HepG2 (cell line): ENCODE measurements around the gene MYD88. TPM values are rescaled to one million over a fixed set of nuclear protein-coding genes. Genes with fewer than 3 reads are reported as not detected.

ENCODE experiments used
- ELF4 ChIP-seq: sonication (generic); formaldehyde crosslinking; IDR thresholded peaks from 2 replicates; pipeline ENCODE4 v1.5.0; 2020; ENCODE audit warnings: missing genetic modification reagents, mild to moderate bottlenecking, moderate library complexity, borderline replicate concordance
- FOXC1 ChIP-seq: sonication (generic); formaldehyde crosslinking; IDR thresholded peaks from 2 replicates; pipeline ENCODE4 v1.8.0; 2022; ENCODE audit warnings: mild to moderate bottlenecking, missing genetic modification reagents, borderline replicate concordance
- HMGA1 ChIP-seq: sonication (generic); formaldehyde crosslinking; conservative IDR thresholded peaks from 2 replicates; pipeline ENCODE4 v1.4.0; 2020; ENCODE audit warnings: missing genetic modification reagents
- IKZF4 ChIP-seq: sonication (generic); formaldehyde crosslinking; IDR thresholded peaks from 2 replicates; pipeline ENCODE4 v1.5.1; 2020; ENCODE audit warnings: borderline replicate concordance, mild to moderate bottlenecking, low read depth, missing genetic modification reagents; ENCODE audit errors: not compliant biosample characterization
- MEF2D ChIP-seq: sonication (generic); formaldehyde crosslinking; IDR thresholded peaks from 2 replicates; pipeline ENCODE4 v1.5.1; 2020; ENCODE audit warnings: mild to moderate bottlenecking, missing genetic modification reagents
- PITX1 ChIP-seq: sonication (generic); formaldehyde crosslinking; IDR thresholded peaks from 2 replicates; pipeline ENCODE4 v1.5.1; 2020; ENCODE audit warnings: mild to moderate bottlenecking, missing genetic modification reagents
- RBM22 ChIP-seq: fragments of 200-400 bp; formaldehyde crosslinking; optimal IDR thresholded peaks from 2 replicates; pipeline ENCODE3; 2017; ENCODE audit warnings: mild to moderate bottlenecking, low read length, moderate library complexity
- SATB2 ChIP-seq: sonication (generic); formaldehyde crosslinking; IDR thresholded peaks from 2 replicates; pipeline ENCODE4 v1.5.0; 2020; ENCODE audit warnings: missing genetic modification reagents
- SMAD3 ChIP-seq: sonication (generic); formaldehyde crosslinking; IDR thresholded peaks from 2 replicates; pipeline ENCODE4 v1.4.0; 2020; ENCODE audit warnings: missing genetic modification reagents
- TOE1 ChIP-seq: sonication (generic); formaldehyde crosslinking; IDR thresholded peaks from 2 replicates; pipeline ENCODE4 v1.4.0; 2020; ENCODE audit warnings: mild to moderate bottlenecking, missing genetic modification reagents
- ZFP1 ChIP-seq: IDR thresholded peaks from 2 replicates; pipeline ENCODE4 v1.6.1; 2016
- ZKSCAN5 ChIP-seq: sonication (generic); formaldehyde crosslinking; IDR thresholded peaks from 2 replicates; pipeline ENCODE4 v1.5.1; 2020; ENCODE audit warnings: mild to moderate bottlenecking, missing genetic modification reagents
- ZNF224 ChIP-seq: sonication (generic); formaldehyde crosslinking; IDR thresholded peaks from 2 replicates; pipeline ENCODE4 v1.5.0; 2020; ENCODE audit warnings: mild to moderate bottlenecking, missing genetic modification reagents
- ZNF3 ChIP-seq: IDR thresholded peaks from 2 replicates; pipeline ENCODE4 v1.7.0; 2017; ENCODE audit warnings: inconsistent platforms
- ZNF441 ChIP-seq: sonication (generic); formaldehyde crosslinking; IDR thresholded peaks from 2 replicates; pipeline ENCODE4 v1.7.0; 2021; ENCODE audit warnings: missing genetic modification reagents, borderline replicate concordance
- ZNF766 ChIP-seq: sonication (generic); formaldehyde crosslinking; IDR thresholded peaks from 2 replicates; pipeline ENCODE4 v1.5.0; 2020; ENCODE audit warnings: missing genetic modification reagents, borderline replicate concordance
- ZNF768 ChIP-seq: sonication (generic); formaldehyde crosslinking; IDR thresholded peaks from 2 replicates; pipeline ENCODE4 v1.4.0; 2020; ENCODE audit warnings: missing genetic modification reagents
- polyA plus RNA-seq, 8 experiments: library from polyadenylated mRNA; depleted of rRNA in 3 of 8; stranded (reverse) in 7 of 8; unstranded in 1 of 8; fragments of >200 nt; fragmentation: Illumina TruSeq in 4 of 8; extraction: Trizol in 4 of 8; gene quantifications; 2 replicates each; pipeline versions ENCODE4 v1.2.1 to v1.2.3, GENCODE V29; 2011 to 2016; ENCODE audit warnings: low read depth in 4 of 8, missing spikeins in 1 of 8, mixed read lengths in 1 of 8; ENCODE audit not compliant: insufficient read depth in 1 of 8
- total RNA-seq, 5 experiments: library from RNA; depleted of rRNA; stranded (reverse); fragments of >200 nt; fragmentation: Illumina TruSeq; extraction: Trizol; gene quantifications; 2 replicates each; pipeline ENCODE4 v1.2.3, GENCODE V29; 2016; ENCODE audit warnings: low read depth in 1 of 5
- TF ChIP-seq, protein P1 (sequence below): sonication (generic); formaldehyde crosslinking; IDR thresholded peaks from 2 replicates; pipeline ENCODE4 v1.5.0; 2020; ENCODE audit warnings: mild to moderate bottlenecking, missing genetic modification reagents, borderline replicate concordance
- TF ChIP-seq, protein P2 (sequence below): IDR thresholded peaks from 2 replicates; pipeline ENCODE4 v1.6.1; 2016; ENCODE audit warnings: missing compliant biosample characterization, missing genetic modification reagents, borderline replicate concordance
- TF ChIP-seq, protein P3 (sequence below): sonication (generic); formaldehyde crosslinking; IDR thresholded peaks from 2 replicates; pipeline ENCODE4 v1.5.1; 2020; ENCODE audit warnings: mild to moderate bottlenecking, missing genetic modification reagents, moderate library complexity

Gene MYD88
- total and polyA plus RNA-seq, 2 of the 13 experiments (the other 11 are each of a cell fraction or from before 2014, with no cell fraction given) = 7.6 to 32.7 TPM

DNA sequence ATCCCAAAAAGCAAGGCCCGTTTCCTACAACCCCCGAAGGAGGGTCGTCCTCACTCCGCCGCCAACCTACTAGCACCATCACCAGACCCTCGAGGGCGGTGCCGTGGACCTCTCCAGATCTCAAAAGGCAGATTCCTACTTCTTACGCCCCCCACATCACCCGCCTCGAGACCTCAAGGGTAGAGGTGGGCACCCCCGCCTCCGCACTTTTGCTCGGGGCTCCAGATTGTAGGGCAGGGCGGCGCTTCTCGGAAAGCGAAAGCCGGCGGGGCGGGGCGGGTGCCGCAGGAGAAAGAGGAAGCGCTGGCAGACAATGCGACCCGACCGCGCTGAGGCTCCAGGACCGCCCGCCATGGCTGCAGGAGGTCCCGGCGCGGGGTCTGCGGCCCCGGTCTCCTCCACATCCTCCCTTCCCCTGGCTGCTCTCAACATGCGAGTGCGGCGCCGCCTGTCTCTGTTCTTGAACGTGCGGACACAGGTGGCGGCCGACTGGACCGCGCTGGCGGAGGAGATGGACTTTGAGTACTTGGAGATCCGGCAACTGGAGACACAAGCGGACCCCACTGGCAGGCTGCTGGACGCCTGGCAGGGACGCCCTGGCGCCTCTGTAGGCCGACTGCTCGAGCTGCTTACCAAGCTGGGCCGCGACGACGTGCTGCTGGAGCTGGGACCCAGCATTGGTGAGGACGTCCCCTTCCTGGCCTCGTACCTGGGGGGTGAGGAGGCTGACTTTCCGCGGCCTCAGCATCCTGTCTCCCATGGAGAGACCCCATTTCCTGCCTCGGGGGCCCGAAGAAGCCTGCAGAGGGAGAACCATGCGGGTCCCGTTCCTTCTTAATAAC is at the start of gene MYD88 (continued):
- TF ChIP-seq, protein P1, sequence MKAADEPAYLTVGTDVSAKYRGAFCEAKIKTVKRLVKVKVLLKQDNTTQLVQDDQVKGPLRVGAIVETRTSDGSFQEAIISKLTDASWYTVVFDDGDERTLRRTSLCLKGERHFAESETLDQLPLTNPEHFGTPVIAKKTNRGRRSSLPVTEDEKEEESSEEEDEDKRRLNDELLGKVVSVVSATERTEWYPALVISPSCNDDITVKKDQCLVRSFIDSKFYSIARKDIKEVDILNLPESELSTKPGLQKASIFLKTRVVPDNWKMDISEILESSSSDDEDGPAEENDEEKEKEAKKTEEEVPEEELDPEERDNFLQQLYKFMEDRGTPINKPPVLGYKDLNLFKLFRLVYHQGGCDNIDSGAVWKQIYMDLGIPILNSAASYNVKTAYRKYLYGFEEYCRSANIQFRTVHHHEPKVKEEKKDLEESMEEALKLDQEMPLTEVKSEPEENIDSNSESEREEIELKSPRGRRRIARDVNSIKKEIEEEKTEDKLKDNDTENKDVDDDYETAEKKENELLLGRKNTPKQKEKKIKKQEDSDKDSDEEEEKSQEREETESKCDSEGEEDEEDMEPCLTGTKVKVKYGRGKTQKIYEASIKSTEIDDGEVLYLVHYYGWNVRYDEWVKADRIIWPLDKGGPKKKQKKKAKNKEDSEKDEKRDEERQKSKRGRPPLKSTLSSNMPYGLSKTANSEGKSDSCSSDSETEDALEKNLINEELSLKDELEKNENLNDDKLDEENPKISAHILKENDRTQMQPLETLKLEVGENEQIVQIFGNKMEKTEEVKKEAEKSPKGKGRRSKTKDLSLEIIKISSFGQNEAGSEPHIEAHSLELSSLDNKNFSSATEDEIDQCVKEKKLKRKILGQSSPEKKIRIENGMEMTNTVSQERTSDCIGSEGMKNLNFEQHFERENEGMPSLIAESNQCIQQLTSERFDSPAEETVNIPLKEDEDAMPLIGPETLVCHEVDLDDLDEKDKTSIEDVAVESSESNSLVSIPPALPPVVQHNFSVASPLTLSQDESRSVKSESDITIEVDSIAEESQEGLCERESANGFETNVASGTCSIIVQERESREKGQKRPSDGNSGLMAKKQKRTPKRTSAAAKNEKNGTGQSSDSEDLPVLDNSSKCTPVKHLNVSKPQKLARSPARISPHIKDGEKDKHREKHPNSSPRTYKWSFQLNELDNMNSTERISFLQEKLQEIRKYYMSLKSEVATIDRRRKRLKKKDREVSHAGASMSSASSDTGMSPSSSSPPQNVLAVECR (CRISPR knock-in tag) = peak; percentile 85
- TF ChIP-seq RBM22 = no peak
- no peak for TF ChIP-seq HMGA1 (CRISPR knock-in tag)
- TF ChIP-seq ZNF766 (CRISPR knock-in tag) = peak; percentile 78; the same call in 1 of the 2 replicates
- TF ChIP-seq ZNF224 (CRISPR knock-in tag) = peak; percentile 18; the same call in 1 of the 2 replicates
- no peak for TF ChIP-seq MEF2D (CRISPR knock-in tag)
- no peak for TF ChIP-seq ZFP1 (CRISPR knock-in tag)
- peak; percentile 62; the same call in 1 of the 2 replicates for TF ChIP-seq PITX1 (CRISPR knock-in tag)
- peak; percentile 80; the same call in 1 of the 2 replicates for TF ChIP-seq ZNF768 (CRISPR knock-in tag)
- TF ChIP-seq, protein P2, sequence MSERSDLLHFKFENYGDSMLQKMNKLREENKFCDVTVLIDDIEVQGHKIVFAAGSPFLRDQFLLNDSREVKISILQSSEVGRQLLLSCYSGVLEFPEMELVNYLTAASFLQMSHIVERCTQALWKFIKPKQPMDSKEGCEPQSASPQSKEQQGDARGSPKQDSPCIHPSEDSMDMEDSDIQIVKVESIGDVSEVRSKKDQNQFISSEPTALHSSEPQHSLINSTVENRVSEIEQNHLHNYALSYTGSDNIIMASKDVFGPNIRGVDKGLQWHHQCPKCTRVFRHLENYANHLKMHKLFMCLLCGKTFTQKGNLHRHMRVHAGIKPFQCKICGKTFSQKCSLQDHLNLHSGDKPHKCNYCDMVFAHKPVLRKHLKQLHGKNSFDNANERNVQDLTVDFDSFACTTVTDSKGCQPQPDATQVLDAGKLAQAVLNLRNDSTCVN (CRISPR knock-in tag) = 0 out of 2 replicates have a peak, but pooled peaks have one; percentile 20
- TF ChIP-seq SATB2 (CRISPR knock-in tag) = no peak
- no peak; the same call in 1 of the 2 replicates for TF ChIP-seq ZNF3
- TF ChIP-seq, protein P3, sequence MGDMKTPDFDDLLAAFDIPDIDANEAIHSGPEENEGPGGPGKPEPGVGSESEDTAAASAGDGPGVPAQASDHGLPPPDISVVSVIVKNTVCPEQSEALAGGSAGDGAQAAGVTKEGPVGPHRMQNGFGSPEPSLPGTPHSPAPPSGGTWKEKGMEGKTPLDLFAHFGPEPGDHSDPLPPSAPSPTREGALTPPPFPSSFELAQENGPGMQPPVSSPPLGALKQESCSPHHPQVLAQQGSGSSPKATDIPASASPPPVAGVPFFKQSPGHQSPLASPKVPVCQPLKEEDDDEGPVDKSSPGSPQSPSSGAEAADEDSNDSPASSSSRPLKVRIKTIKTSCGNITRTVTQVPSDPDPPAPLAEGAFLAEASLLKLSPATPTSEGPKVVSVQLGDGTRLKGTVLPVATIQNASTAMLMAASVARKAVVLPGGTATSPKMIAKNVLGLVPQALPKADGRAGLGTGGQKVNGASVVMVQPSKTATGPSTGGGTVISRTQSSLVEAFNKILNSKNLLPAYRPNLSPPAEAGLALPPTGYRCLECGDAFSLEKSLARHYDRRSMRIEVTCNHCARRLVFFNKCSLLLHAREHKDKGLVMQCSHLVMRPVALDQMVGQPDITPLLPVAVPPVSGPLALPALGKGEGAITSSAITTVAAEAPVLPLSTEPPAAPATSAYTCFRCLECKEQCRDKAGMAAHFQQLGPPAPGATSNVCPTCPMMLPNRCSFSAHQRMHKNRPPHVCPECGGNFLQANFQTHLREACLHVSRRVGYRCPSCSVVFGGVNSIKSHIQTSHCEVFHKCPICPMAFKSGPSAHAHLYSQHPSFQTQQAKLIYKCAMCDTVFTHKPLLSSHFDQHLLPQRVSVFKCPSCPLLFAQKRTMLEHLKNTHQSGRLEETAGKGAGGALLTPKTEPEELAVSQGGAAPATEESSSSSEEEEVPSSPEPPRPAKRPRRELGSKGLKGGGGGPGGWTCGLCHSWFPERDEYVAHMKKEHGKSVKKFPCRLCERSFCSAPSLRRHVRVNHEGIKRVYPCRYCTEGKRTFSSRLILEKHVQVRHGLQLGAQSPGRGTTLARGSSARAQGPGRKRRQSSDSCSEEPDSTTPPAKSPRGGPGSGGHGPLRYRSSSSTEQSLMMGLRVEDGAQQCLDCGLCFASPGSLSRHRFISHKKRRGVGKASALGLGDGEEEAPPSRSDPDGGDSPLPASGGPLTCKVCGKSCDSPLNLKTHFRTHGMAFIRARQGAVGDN (CRISPR knock-in tag) = peak; percentile 90
- TF ChIP-seq ZNF441 (CRISPR knock-in tag) = peak; percentile 73; the same call in 1 of the 2 replicates
- peak; percentile 69; the same call in 1 of the 2 replicates for TF ChIP-seq FOXC1 (CRISPR knock-in tag)
- peak; percentile 24; the same call in 1 of the 2 replicates for TF ChIP-seq SMAD3 (CRISPR knock-in tag)
- no peak for TF ChIP-seq ZKSCAN5 (CRISPR knock-in tag)
- no peak for TF ChIP-seq ELF4
- TF ChIP-seq TOE1 (CRISPR knock-in tag) = no peak
- no peak for TF ChIP-seq IKZF4 (CRISPR knock-in tag)
